Measurements from ENCODE around the gene FAM181B. TPM values are rescaled to one million over a fixed set of nuclear protein-coding genes. Genes with fewer than 3 reads are reported as not detected.

Gene FAM181B
- total RNA-seq, 2 experiments from 2014 or later = 0.08 to 0.11 TPM

DNA sequence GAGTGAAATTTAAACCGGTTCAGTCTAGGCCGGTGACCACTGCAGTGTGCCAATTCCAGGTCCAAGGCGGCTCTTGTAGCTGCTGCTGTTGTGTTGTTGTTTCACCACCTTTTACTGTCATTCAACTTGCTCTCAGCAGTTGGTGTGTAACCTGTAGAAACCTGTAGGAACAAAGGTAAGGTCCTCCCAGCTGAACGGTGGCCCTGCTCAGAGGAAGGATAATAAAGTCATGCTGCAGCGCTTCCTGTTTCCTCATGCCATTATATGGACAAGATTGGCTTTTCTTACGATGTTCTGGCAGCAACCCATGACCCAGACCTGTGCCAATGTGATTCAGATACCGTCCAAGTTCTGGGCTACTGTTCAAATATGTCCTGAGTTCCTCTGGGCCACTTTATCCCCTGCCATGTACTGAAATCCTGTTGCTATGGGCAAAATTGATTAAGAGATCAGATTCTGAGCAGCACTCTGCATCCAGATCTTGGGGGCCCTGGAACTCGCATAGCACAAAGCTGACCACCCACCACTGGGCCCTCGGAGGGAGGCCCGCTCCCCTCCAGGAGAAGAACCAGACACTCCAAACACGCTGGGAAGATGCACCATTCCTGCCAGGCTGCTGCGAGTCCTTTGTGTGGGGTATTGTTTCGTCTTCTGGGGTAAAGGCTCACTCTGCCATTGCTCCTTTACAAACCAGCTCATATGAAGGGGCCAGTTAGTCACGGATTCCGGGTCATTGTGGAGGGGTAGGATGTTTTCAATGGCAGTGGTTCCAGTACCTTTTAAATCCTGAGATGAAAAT, 13.2 kb downstream of the FAM181B start:
- H3K27ac Mint-ChIP-seq = no peak overlapping the region
- CTCF ChIA-PET = no interaction called here

DNA sequence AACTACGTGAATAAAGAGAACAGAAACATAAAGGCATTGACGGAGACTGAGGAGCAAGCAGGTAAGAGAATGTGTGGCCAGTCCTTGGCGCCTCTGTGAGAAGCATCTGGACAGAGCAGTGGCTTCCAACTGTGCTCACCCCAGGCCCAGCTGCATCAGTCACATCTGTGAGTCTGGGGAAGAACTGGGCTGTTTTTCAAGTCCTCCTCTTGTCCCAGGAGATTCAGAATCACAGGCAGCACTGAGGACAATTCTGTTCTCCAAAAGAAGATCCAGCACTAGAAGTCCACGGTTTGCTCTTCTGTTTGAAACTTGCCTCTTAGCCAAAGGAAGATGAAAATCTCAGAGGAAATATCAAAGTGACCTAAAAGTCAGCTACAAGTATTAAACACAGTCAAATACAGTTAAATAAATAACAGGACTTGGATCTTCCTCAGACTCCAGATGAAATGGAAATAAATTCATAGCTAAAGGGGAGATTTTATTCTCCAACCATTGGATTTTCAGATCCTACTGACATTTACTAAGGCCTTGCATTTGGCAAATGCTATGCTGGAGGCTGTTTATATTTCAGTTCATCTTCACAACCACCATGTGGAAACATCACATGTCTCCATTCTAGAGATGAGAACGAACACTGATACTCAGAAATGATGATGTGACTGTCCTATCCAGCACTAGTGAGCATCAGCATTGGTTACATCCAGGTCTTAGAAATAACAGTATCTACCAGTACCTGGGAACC, 14.1 kb downstream of the FAM181B start:
- ChIA-PET CTCF (no interaction called here), POLR2A (no interaction called here)
- Mint-ChIP-seq H3K4me3 (no peak overlapping the region), H3K27ac (no peak overlapping the region), H3K9me3 (no peaks in the 10 kb centered on the region), H3K27me3 (peaks cover 15% of the 10 kb centered on the region), H3K4me1 (ENCODE audit: low read depth) (no peaks in the 10 kb centered on the region), H3K36me3 (ENCODE audit: low read depth) (no peaks in the 10 kb centered on the region)
- ATAC-seq (ENCODE audit: poor library complexity) (no peak), DNase-seq (no peak)
- H3K27ac ChIP-seq (ENCODE audit: low read depth in 1 of 2, low read length in 2 of 2) = no peak overlapping the region
- no peak overlapping the region for H3K4me3 ChIP-seq (ENCODE audit: low read length)
- no peaks in the 10 kb centered on the region for H3K4me1 ChIP-seq (ENCODE audit: insufficient read depth, low read length)
- H3K27me3 ChIP-seq (ENCODE audit: control insufficient read depth in 1 of 2, insufficient read depth in 2 of 2, low read length in 2 of 2) = peaks cover 0 to 2% of the 10 kb centered on the region in 2 experiments
- H3K9me3 ChIP-seq (ENCODE audit: control insufficient read depth in 1 of 2, insufficient read depth in 1 of 2, low read length in 2 of 2) = no peaks in the 10 kb centered on the region
- intact Hi-C loops (cut with DNase I, micrococcal nuclease) = loop anchor here in 1 of 2 experiments (1.0 to 5.0 kb wide), 2 partner anchors 145 to 528 kb away; no protein-coding TSS in a partner anchor
- TF ChIP-seq, protein P1, sequence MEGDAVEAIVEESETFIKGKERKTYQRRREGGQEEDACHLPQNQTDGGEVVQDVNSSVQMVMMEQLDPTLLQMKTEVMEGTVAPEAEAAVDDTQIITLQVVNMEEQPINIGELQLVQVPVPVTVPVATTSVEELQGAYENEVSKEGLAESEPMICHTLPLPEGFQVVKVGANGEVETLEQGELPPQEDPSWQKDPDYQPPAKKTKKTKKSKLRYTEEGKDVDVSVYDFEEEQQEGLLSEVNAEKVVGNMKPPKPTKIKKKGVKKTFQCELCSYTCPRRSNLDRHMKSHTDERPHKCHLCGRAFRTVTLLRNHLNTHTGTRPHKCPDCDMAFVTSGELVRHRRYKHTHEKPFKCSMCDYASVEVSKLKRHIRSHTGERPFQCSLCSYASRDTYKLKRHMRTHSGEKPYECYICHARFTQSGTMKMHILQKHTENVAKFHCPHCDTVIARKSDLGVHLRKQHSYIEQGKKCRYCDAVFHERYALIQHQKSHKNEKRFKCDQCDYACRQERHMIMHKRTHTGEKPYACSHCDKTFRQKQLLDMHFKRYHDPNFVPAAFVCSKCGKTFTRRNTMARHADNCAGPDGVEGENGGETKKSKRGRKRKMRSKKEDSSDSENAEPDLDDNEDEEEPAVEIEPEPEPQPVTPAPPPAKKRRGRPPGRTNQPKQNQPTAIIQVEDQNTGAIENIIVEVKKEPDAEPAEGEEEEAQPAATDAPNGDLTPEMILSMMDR (IDR thresholded peaks at IDR 0.05) = no peak
- no peaks in the 10 kb centered on the region for H3K36me3 ChIP-seq (ENCODE audit: insufficient read depth, low read length)

More for the DNA sequence above, 13.2 kb downstream of the FAM181B start:
- no peak overlapping the region for H3K4me3 ChIP-seq (ENCODE audit: low read length)
- no peak for DNase-seq
- Mint-ChIP-seq H3K27me3 (peaks cover 19% of the 10 kb centered on the region), H3K4me3 (no peak overlapping the region), H3K9me3 (no peaks in the 10 kb centered on the region), H3K4me1 (ENCODE audit: low read depth) (no peaks in the 10 kb centered on the region), H3K36me3 (ENCODE audit: low read depth) (no peaks in the 10 kb centered on the region)
- intact Hi-C loops (cut with DNase I, micrococcal nuclease) = loop anchor here in 1 of 2 experiments (5.0 kb wide), 1 partner anchor 527 kb away; no protein-coding TSS in a partner anchor
- no peak for ATAC-seq (ENCODE audit: poor library complexity)
- TF ChIP-seq, protein P1 (IDR thresholded peaks at IDR 0.05) = no peak
- no peaks in the 10 kb centered on the region for H3K9me3 ChIP-seq (ENCODE audit: control insufficient read depth in 1 of 2, insufficient read depth in 1 of 2, low read length in 2 of 2)
- no peaks in the 10 kb centered on the region for H3K36me3 ChIP-seq (ENCODE audit: insufficient read depth, low read length)
- peaks cover 0 to 2% of the 10 kb centered on the region in 2 experiments for H3K27me3 ChIP-seq (ENCODE audit: control insufficient read depth in 1 of 2, insufficient read depth in 2 of 2, low read length in 2 of 2)
- H3K4me1 ChIP-seq (ENCODE audit: insufficient read depth, low read length) = no peaks in the 10 kb centered on the region
- POLR2A ChIA-PET = no interaction called here
- no peak overlapping the region for H3K27ac ChIP-seq (ENCODE audit: low read depth in 1 of 2, low read length in 2 of 2)

DNA sequence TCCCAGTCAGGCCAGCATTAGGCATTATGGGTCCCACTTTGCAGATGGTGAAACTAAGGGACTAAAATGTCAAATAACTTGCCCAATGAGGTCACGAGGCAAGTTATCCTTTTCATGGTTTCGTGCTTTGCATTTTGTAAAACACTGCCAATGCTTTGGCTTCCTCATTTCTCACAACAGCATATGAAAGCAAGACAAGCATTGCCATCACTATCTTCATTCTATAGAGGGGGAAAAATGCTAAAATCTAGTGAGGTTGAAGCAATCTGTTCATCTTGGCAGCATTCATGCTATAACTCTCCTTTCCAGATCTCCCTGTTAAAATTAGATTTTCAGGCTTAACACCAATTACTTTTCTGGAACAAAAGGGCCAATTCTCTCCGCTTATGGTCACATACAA, 14.8 kb downstream of the FAM181B start:
- no peak overlapping the region for H3K27ac Mint-ChIP-seq
- intact Hi-C loops (cut with DNase I, micrococcal nuclease) = loop anchor here (1.0 kb wide), 3 partner anchors 145 to 1101 kb away; no protein-coding TSS in a partner anchor
- H3K4me3 Mint-ChIP-seq = no peak overlapping the region
- TF ChIP-seq, protein P1 (IDR thresholded peaks at IDR 0.05) = no peak
- ChIA-PET CTCF (no interaction called here), POLR2A (no interaction called here)
- H3K27me3 Mint-ChIP-seq = peaks cover 10% of the 10 kb centered on the region
- ATAC-seq (ENCODE audit: poor library complexity) (no peak), DNase-seq (no peak)
- Histone ChIP-seq H3K9me3 (ENCODE audit: control insufficient read depth in 1 of 2, insufficient read depth in 1 of 2, low read length in 2 of 2) (no peaks in the 10 kb centered on the region), H3K4me1 (ENCODE audit: insufficient read depth, low read length) (no peaks in the 10 kb centered on the region), H3K4me3 (ENCODE audit: low read length) (no peak overlapping the region), H3K27ac (ENCODE audit: low read depth in 1 of 2, low read length in 2 of 2) (no peak overlapping the region), H3K27me3 (ENCODE audit: control insufficient read depth in 1 of 2, insufficient read depth in 2 of 2, low read length in 2 of 2) (no peaks in the 10 kb centered on the region), H3K36me3 (ENCODE audit: insufficient read depth, low read length) (no peaks in the 10 kb centered on the region)
- H3K9me3 Mint-ChIP-seq = no peaks in the 10 kb centered on the region
- no peaks in the 10 kb centered on the region for H3K4me1 Mint-ChIP-seq (ENCODE audit: low read depth)
- no peaks in the 10 kb centered on the region for H3K36me3 Mint-ChIP-seq (ENCODE audit: low read depth)
